Transverse colon (tissue), 4 donors: ENCODE data around the gene ACTR1B. TPM values are rescaled to one million over a fixed set of nuclear protein-coding genes. Genes with fewer than 3 reads are reported as not detected.

Experiments used
- DNase-seq: peaks from one replicate; pipeline ENCODE4 v3.0.0-alpha.2; 2019
- H3K27ac ChIP-seq, 4 donors: fragments of 200-600 bp; sonication (generic); 2 replicates each; pipeline ENCODE4 v1.5.1; 2016 to 2018; ENCODE audit warnings: inconsistent platforms in 4 of 4
- H3K27me3 ChIP-seq: fragments of 200-600 bp; sonication (generic); 2 replicates; pipeline ENCODE4 v1.5.1; 2017; ENCODE audit warnings: inconsistent platforms
- H3K36me3 ChIP-seq, 4 donors: fragments of 200-600 bp; sonication (generic); 2 replicates each; pipeline ENCODE4 v1.5.1; 2017 to 2019; ENCODE audit warnings: inconsistent platforms in 4 of 4
- H3K4me1 ChIP-seq, 4 donors: fragments of 200-600 bp; sonication (generic); 2 replicates each; pipeline ENCODE4 v1.5.1; 2017 to 2020; ENCODE audit warnings: inconsistent platforms in 4 of 4
- H3K4me3 ChIP-seq, 4 donors: fragments of 200-600 bp; sonication (generic); 1 replicate in 1 of 4; 2 replicates in 3 of 4; pipeline versions ENCODE4 v1.5.1 to v1.6.1; 2017 to 2019; ENCODE audit warnings: inconsistent platforms in 4 of 4
- H3K9me3 ChIP-seq, 2 donors: fragments of 200-600 bp; sonication (generic); 2 replicates each; pipeline ENCODE4 v1.5.1; 2017 to 2019; ENCODE audit warnings: inconsistent platforms in 2 of 2
- EP300 ChIP-seq: sonication (generic); formaldehyde crosslinking; IDR thresholded peaks from one replicate; pipeline ENCODE4 v1.6.1; 2017; ENCODE audit warnings: antibody characterized with exemption, low read depth
- POLR2A ChIP-seq: fragments of 450-650 bp; IDR thresholded peaks from one replicate; pipeline ENCODE4 v1.6.1; 2016; ENCODE audit warnings: antibody characterized with exemption, mild to moderate bottlenecking, moderate library complexity
- POLR2AphosphoS5 ChIP-seq, 3 donors: sonication (generic); formaldehyde crosslinking; IDR thresholded peaks; one replicate each; pipeline ENCODE4 v1.6.1; 2016; ENCODE audit warnings: antibody characterized with exemption in 3 of 3
- WGBS, 2 donors: methylation state at CpG; one replicate each; pipeline ENCODE4 v1.1.5; 2018; ENCODE audit warnings: low coverage in 1 of 2; 5-methylcytosine and 5-hydroxymethylcytosine counted together
- in situ Hi-C, 4 donors: fragments of 200-750 bp; cut with MboI; loops; one replicate each; pipeline versions ENCODE4 v1.15.0 to v1.15.1; 2017; ENCODE audit warnings: low sequenced_read_pairs in 3 of 4, low pct_ligation_motif_present in 1 of 4, low pct_unique_long_range_greater_than_20kb in 1 of 4
- intact Hi-C: fragments of 100-400 bp; cut with DNase I; formaldehyde crosslinking; loops from one replicate; pipeline ENCODE4 v1.15.1; 2023; ENCODE audit warnings: low total_unique reads
- total RNA-seq, 4 donors: library from RNA; depleted of rRNA; stranded (reverse); fragments of >200 nt; gene quantifications; one replicate each; pipeline ENCODE4 v1.1.0, GENCODE V29; 2016
- TF ChIP-seq, protein P1 (sequence below), 5 experiments: fragments of 200-600 bp in 3 of 5; fragments of 450-650 bp in 2 of 5; sonication (generic) in 3 of 5; IDR thresholded peaks; 1 replicate in 2 of 5; 2 replicates in 3 of 5; pipeline ENCODE4 v1.5.1; 2016 to 2017; ENCODE audit warnings: antibody characterized with exemption in 5 of 5, inconsistent platforms in 3 of 5, mild to moderate bottlenecking in 2 of 5, moderate library complexity in 1 of 5

ACTR1B gene
- total RNA-seq, 4 donors from 2014 or later, result 66.8 to 157 (median 119) TPM

DNA sequence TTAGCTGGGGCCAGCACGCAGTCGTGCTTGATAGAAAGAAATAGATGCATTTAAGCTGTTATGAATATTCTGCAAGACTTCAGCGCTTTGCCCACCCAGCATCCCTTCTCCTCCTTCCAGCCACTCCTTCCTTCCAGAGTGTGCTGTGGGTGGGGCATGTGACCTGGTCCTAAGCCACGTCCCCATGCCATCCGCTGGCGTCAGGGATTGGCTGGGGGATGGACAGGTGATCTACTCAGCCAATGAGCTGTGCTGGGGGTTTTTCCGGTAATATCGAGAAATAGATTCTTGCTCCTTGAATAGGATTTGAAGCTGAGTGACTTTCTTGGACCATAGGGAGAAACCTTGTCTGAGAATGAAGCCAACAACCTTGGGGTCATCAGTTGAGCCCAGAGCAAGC is 44.8 kb upstream of the ACTR1B start:
- 85% methylated on average over 8 of the region's 8 CpGs; no CpG with 5 or more reads in 1 of the 2 donors for WGBS, 2 donors
- no peak overlapping the region for H3K4me3 ChIP-seq
- no peak for TF ChIP-seq POLR2AphosphoS5 (IDR thresholded peaks at IDR 0.05)
- TF ChIP-seq, protein P1, sequence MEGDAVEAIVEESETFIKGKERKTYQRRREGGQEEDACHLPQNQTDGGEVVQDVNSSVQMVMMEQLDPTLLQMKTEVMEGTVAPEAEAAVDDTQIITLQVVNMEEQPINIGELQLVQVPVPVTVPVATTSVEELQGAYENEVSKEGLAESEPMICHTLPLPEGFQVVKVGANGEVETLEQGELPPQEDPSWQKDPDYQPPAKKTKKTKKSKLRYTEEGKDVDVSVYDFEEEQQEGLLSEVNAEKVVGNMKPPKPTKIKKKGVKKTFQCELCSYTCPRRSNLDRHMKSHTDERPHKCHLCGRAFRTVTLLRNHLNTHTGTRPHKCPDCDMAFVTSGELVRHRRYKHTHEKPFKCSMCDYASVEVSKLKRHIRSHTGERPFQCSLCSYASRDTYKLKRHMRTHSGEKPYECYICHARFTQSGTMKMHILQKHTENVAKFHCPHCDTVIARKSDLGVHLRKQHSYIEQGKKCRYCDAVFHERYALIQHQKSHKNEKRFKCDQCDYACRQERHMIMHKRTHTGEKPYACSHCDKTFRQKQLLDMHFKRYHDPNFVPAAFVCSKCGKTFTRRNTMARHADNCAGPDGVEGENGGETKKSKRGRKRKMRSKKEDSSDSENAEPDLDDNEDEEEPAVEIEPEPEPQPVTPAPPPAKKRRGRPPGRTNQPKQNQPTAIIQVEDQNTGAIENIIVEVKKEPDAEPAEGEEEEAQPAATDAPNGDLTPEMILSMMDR (IDR thresholded peaks at IDR 0.05), result no peak
- no peak for TF ChIP-seq POLR2A
- TF ChIP-seq EP300, result no peak
- H3K27ac ChIP-seq, result no peak overlapping the region
- peak; percentile 3 for DNase-seq
- intact Hi-C loops (no loop called here), in situ Hi-C loops (no loop called here)
- H3K36me3 ChIP-seq, result no peaks in the 10 kb centered on the region
- no peaks in the 10 kb centered on the region for H3K27me3 ChIP-seq
- H3K4me1 ChIP-seq, result no peaks in the 10 kb centered on the region
- no peaks in the 10 kb centered on the region for H3K9me3 ChIP-seq

DNA sequence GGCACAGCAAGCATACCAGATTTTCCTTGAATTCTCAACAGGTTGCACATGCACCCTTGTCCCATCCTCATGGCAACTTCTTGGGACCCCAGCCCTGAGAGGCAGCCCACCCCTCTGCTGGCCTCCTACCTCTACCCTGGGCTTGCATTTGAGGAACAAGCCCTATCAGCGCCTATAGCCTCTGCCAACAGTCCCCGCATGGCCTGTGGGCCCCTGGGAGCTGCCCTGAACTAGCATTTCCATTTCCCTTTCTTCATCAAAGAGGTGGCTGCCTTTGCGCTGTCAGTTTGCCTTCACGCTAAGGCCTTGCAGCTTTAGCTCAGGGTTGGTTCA is 44.2 kb upstream of the ACTR1B start:
- Histone ChIP-seq H3K4me1 (no peaks in the 10 kb centered on the region), H3K36me3 (no peaks in the 10 kb centered on the region), H3K4me3 (no peak overlapping the region), H3K9me3 (no peaks in the 10 kb centered on the region), H3K27me3 (no peaks in the 10 kb centered on the region), H3K27ac (no peak overlapping the region)
- DNase-seq, result no peak
- TF ChIP-seq, protein P1 (IDR thresholded peaks at IDR 0.05), result no peak
- no peak for TF ChIP-seq EP300
- TF ChIP-seq POLR2A, result no peak
- no peak for TF ChIP-seq POLR2AphosphoS5 (IDR thresholded peaks at IDR 0.05)
- WGBS, 2 donors, result 69% methylated on average over 4 of the region's 4 CpGs; no CpG with 5 or more reads in 1 of the 2 donors
- intact Hi-C loops (no loop called here), in situ Hi-C loops (no loop called here)

DNA sequence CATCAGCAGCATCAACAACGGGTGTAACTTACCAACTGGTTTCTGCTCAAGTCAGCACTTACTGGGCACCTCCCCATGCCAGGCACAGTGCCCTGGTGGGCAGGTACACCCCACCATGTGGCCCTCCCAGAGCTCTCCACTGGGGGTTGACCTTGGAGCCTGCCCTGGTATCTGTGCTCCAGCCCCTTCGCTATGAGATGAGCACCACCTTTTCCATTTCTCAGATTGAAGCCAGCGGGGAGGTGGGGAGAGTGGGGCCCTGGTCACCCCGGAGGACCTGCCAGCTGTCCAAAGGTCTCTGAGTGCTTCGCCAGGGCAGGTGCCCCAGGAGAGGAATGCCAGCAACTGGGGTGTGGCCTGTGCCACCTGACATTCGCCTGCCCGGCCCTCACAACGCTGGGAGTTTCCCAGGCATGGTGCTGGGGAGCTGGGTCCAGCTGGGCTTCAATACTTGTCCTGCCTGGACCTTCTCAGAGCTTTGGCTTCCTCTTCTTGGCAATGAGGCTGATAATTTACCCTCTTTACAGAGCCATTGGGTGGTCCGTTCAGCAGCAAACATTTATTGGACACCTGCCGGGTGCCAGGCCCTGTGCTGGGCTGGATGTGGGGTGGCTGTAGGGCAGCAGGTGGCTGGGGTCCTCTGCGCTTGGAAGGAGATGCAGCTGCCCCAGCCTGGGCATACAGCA is 43.7 kb upstream of the ACTR1B start:
- DNase-seq, result peak; percentile 62
- no peak overlapping the region for H3K4me3 ChIP-seq
- H3K9me3 ChIP-seq, result no peaks in the 10 kb centered on the region
- no peaks in the 10 kb centered on the region for H3K36me3 ChIP-seq
- no peaks in the 10 kb centered on the region for H3K27me3 ChIP-seq
- TF ChIP-seq POLR2AphosphoS5 (IDR thresholded peaks at IDR 0.05) (no peak), POLR2A (no peak), EP300 (no peak)
- TF ChIP-seq, protein P1 (IDR thresholded peaks at IDR 0.05), result no peak
- H3K27ac ChIP-seq, result no peak overlapping the region
- no peaks in the 10 kb centered on the region for H3K4me1 ChIP-seq
- intact Hi-C loops, result no loop called here
- 65 to 84% methylated on average over 3 to 11 of the region's 11 CpGs for WGBS, 2 donors
- in situ Hi-C loops, result no loop called here

DNA sequence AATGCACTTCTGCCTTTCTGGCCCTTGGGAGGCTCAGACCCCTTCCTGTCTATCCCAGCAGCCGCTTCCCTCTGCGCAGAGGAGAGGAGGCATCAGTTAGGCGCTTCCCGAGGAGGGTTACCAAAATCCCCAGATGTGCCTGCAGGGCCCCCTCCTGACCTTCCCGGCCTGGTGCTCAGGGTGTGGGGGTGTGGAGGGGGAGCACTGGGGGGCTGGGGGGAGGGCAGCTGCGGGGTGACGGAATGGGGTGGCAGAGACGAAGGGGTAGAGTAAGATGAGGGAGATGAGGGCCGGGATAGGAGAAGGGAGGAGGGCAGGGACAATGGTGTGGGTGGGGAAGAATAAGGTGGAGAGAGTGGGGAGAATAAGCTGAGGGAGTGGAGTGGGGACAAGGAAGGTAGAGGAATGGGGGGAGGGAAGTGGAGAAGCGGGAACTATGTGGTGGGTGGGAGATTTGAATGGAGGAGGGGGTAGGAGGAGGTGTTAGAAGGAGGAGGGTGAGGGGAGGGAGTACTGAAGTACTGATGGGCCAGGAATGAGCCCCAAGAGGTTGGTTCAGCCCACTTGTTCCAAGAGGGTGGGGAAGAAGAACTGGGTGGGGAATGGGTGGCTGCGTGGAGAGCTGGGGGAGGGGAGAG is 43.0 kb upstream of the ACTR1B start:
- 79 to 90% methylated on average over 2 to 11 of the region's 11 CpGs for WGBS, 2 donors
- Histone ChIP-seq H3K4me1 (no peaks in the 10 kb centered on the region), H3K4me3 (no peak overlapping the region), H3K27ac (no peak overlapping the region), H3K9me3 (no peaks in the 10 kb centered on the region), H3K36me3 (no peaks in the 10 kb centered on the region), H3K27me3 (no peaks in the 10 kb centered on the region)
- in situ Hi-C loops, result no loop called here
- intact Hi-C loops, result no loop called here
- peak; percentile 4 for DNase-seq
- TF ChIP-seq POLR2AphosphoS5 (IDR thresholded peaks at IDR 0.05), result no peak
- no peak for TF ChIP-seq POLR2A
- TF ChIP-seq EP300, result no peak
- TF ChIP-seq, protein P1 (IDR thresholded peaks at IDR 0.05), result no peak
